ENCODE results near the gene LCTL. TPM values are rescaled to one million over a fixed set of nuclear protein-coding genes. Genes with fewer than 3 reads are reported as not detected.

Gene LCTL, protein sequence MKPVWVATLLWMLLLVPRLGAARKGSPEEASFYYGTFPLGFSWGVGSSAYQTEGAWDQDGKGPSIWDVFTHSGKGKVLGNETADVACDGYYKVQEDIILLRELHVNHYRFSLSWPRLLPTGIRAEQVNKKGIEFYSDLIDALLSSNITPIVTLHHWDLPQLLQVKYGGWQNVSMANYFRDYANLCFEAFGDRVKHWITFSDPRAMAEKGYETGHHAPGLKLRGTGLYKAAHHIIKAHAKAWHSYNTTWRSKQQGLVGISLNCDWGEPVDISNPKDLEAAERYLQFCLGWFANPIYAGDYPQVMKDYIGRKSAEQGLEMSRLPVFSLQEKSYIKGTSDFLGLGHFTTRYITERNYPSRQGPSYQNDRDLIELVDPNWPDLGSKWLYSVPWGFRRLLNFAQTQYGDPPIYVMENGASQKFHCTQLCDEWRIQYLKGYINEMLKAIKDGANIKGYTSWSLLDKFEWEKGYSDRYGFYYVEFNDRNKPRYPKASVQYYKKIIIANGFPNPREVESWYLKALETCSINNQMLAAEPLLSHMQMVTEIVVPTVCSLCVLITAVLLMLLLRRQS
- not detected in 2 replicates for total RNA-seq

DNA sequence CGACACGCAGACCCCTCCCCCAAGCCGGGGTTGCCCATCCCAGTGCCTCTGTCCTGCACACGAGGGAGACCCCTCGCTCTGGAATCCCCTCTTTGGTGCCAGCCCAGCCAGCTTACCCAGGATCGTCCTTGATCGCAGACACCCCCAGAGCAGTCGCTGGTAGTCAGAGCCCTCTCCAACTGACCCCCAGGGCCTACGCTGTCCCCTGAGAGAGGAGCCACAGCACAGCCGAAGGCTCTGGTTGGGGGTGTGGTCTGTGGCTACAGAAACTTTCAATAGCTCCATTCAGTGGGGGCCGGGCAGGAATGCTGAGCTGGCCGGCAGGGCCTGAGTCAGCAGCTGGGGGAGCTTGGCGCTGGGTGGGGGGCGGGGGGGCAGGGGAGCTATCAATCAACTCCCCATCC is at the start of gene LCTL:
TSS of gene LCTL (minus strand) at position 258 of the 404 bp plus-strand sequence. CDS start 633 bp downstream, outside the sequence.

DNA sequence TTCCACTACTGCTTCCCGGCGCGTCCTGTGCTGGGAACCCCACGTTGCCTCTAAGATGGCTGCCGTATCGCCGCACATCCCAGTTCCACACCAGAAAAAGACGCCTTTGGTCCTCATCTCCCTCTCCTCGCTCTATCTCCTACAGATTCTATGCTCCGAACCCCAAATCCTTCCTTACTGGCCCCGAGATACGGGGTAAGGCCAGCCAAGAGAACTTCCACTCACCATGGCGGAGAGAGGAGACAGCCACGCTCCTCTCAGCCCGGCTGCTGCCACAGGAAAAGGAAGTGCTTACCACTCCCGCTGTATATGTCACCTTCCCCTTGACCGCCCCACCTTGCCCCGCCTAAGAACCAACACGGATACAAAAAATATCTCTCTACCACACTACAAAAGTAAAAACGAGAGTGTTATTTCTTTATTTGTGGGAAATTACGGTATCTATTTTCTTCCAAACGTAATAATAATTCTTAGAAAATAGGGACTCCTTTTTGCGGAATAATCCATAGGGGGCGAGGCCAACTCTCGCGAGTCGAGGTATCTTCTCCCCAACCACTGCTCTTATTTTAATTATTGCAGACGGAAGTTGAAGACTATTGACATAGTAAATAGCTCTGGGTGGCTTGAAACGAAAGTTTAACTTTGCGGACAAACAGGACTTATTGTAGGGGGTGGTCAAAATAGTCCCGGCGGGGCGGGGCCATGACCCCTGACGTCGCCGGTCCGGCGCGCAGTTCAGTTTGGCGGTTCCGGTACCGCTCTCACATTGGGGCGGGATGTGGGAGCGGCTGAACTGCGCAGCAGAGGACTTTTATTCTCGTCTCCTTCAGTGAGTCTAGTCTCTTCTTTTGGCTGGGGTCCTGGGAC is 61.0 kb downstream of the LCTL start, which contains the start of the genes RPL4 and ZWILCH:
TSS of gene RPL4 (minus strand) at position 293 of the 867 bp plus-strand sequence. CDS start at position 228, 65 bp downstream.
TSS of gene ZWILCH (plus strand) at position 764 of the 867 bp plus-strand sequence. CDS start at position 777, 13 bp downstream.

Other genes with a start within 250 kb of the LCTL start
- 5.8 and 13.3 TPM in 2 replicates for gene TIPIN, start 209.3 kb downstream of the LCTL start, total RNA-seq
- gene MAP2K1, start 179.1 kb downstream of the LCTL start, total RNA-seq = 58.9 and 70.3 TPM in 2 replicates
- 14.8 and 23.0 TPM in 2 replicates for gene SNAPC5, start 68.2 kb downstream of the LCTL start, total RNA-seq
- 5,458 and 7,422 TPM in 2 replicates for gene RPL4, start 61.1 kb downstream of the LCTL start, total RNA-seq
- gene ZWILCH, start 60.7 kb downstream of the LCTL start, total RNA-seq = 10.3 and 27.0 TPM in 2 replicates
- gene SMAD6, start 136.2 kb upstream of the LCTL start, total RNA-seq = 0.04 TPM in 1 of 2 replicates, not detected in the other

All from hair follicular keratinocyte (primary cell).